ENCODE measurements around the gene SLU7.

The SLU7 gene

DNA sequence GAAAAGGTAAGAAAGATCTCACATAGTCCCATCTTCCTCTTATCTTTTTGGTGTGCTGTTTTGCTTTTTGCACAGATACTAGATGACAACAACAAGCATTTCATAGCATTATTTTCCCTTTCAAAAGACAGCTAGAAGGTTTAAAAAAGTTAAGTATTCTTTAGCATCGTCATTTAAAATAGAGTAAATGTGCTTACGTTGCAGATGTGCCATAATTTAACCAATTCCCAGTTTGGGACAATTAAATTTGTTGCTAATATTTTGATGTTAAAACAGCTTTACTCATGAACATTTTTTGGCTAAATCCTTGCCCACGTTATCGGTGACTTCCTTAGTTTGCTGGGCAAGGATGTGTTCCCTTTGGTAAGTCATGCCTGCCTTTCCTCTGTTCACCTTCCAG, 44.3 kb upstream of the SLU7 start:
- H3K4me3 ChIP-seq (ENCODE audit: low read length in 2 of 2): no peak overlapping the region
- no peak overlapping the region for H3K14ac ChIP-seq (ENCODE audit: low read length)
- H2BK5ac ChIP-seq (ENCODE audit: low read length): no peak overlapping the region
- H3K9me3 ChIP-seq (replicated peaks in 1 of 2; ENCODE audit: control insufficient read depth in 2 of 2, insufficient read depth in 1 of 2, low read depth in 1 of 2, low read length in 2 of 2): peaks cover 0 to 4% of the 10 kb centered on the region in 2 donors
- H3K36me3 ChIP-seq (replicated peaks in 1 of 2; ENCODE audit: control insufficient read depth in 2 of 2, insufficient read depth in 2 of 2, low read length in 2 of 2): no peaks in the 10 kb centered on the region
- no peak overlapping the region for H3K27ac ChIP-seq (replicated peaks; ENCODE audit: low read length)
- H3K4me2 ChIP-seq (ENCODE audit: insufficient read depth, low read length, poor library complexity, severe bottlenecking): no peak overlapping the region
- H3K9ac ChIP-seq (ENCODE audit: low read depth, low read length, poor library complexity): no peak overlapping the region
- H3K4me1 ChIP-seq (ENCODE audit: control insufficient read depth in 2 of 2, insufficient read depth in 1 of 2, low read depth in 1 of 2, low read length in 2 of 2): no peaks in the 10 kb centered on the region
- H2AFZ ChIP-seq (ENCODE audit: low read length): no peak overlapping the region
- H4K91ac ChIP-seq (ENCODE audit: low read depth, low read length, poor library complexity): no peak overlapping the region
- H3K4ac ChIP-seq (ENCODE audit: low read length): no peak overlapping the region
- DNase-seq (ENCODE audit: low spot score): no peak
- no peak overlapping the region for H2BK12ac ChIP-seq (ENCODE audit: low read length)
- H2BK120ac ChIP-seq (ENCODE audit: low read depth, low read length): no peak overlapping the region
- no CpG with 5 or more reads among the region's 4 CpGs for WGBS, 2 donors (ENCODE audit: extremely low coverage in 2 of 2, insufficient read length in 2 of 2, insufficient replicate concordance in 1 of 2)
- no peaks in the 10 kb centered on the region for H3K79me1 ChIP-seq (ENCODE audit: low read depth, low read length)
- no peak overlapping the region for H3K18ac ChIP-seq (ENCODE audit: low read length)
- no peak overlapping the region for H2AK5ac ChIP-seq (ENCODE audit: low read depth, low read length)
- H3K23ac ChIP-seq (ENCODE audit: low read depth, low read length, poor library complexity): no peak overlapping the region
- no peak overlapping the region for H4K8ac ChIP-seq (ENCODE audit: low read depth, low read length)
- H2BK15ac ChIP-seq (ENCODE audit: low read length): no peak overlapping the region
- H3K27me3 ChIP-seq (ENCODE audit: control insufficient read depth in 3 of 3, insufficient read depth in 3 of 3, low read depth in 1 of 3, low read length in 3 of 3): no peaks in the 10 kb centered on the region

GRCh38 chr5:160462167-160462566, 43.3 kb upstream of the SLU7 start:
- H2AK5ac ChIP-seq (ENCODE audit: low read depth, low read length): no peak overlapping the region
- H3K9ac ChIP-seq (ENCODE audit: low read depth, low read length, poor library complexity): no peak overlapping the region
- no peak overlapping the region for H3K14ac ChIP-seq (ENCODE audit: low read length)
- no peak overlapping the region for H2BK12ac ChIP-seq (ENCODE audit: low read length)
- H3K4me2 ChIP-seq (ENCODE audit: insufficient read depth, low read length, poor library complexity, severe bottlenecking): no peak overlapping the region
- H2BK120ac ChIP-seq (ENCODE audit: low read depth, low read length): no peak overlapping the region
- no peak overlapping the region for H2BK15ac ChIP-seq (ENCODE audit: low read length)
- H3K36me3 ChIP-seq (replicated peaks in 1 of 2; ENCODE audit: control insufficient read depth in 2 of 2, insufficient read depth in 2 of 2, low read length in 2 of 2): no peaks in the 10 kb centered on the region
- H2AFZ ChIP-seq (ENCODE audit: low read length): no peak overlapping the region
- peaks cover 0 to 4% of the 10 kb centered on the region in 2 donors for H3K9me3 ChIP-seq (replicated peaks in 1 of 2; ENCODE audit: control insufficient read depth in 2 of 2, insufficient read depth in 1 of 2, low read depth in 1 of 2, low read length in 2 of 2)
- H4K8ac ChIP-seq (ENCODE audit: low read depth, low read length): no peak overlapping the region
- H3K4me1 ChIP-seq (ENCODE audit: control insufficient read depth in 2 of 2, insufficient read depth in 1 of 2, low read depth in 1 of 2, low read length in 2 of 2): no peaks in the 10 kb centered on the region
- H4K91ac ChIP-seq (ENCODE audit: low read depth, low read length, poor library complexity): no peak overlapping the region
- WGBS, 2 donors (ENCODE audit: extremely low coverage in 2 of 2, insufficient read length in 2 of 2, insufficient replicate concordance in 1 of 2): no CpG with 5 or more reads among the region's 2 CpGs
- no peaks in the 10 kb centered on the region for H3K79me1 ChIP-seq (ENCODE audit: low read depth, low read length)
- no peaks in the 10 kb centered on the region for H3K27me3 ChIP-seq (ENCODE audit: control insufficient read depth in 3 of 3, insufficient read depth in 3 of 3, low read depth in 1 of 3, low read length in 3 of 3)
- H3K23ac ChIP-seq (ENCODE audit: low read depth, low read length, poor library complexity): no peak overlapping the region
- no peak overlapping the region for H2BK5ac ChIP-seq (ENCODE audit: low read length)
- DNase-seq (ENCODE audit: low spot score): no peak
- no peak overlapping the region for H3K27ac ChIP-seq (replicated peaks; ENCODE audit: low read length)
- H3K18ac ChIP-seq (ENCODE audit: low read length): no peak overlapping the region
- no peak overlapping the region for H3K4me3 ChIP-seq (ENCODE audit: low read length in 2 of 2)
- H3K4ac ChIP-seq (ENCODE audit: low read length): no peak overlapping the region

DNA sequence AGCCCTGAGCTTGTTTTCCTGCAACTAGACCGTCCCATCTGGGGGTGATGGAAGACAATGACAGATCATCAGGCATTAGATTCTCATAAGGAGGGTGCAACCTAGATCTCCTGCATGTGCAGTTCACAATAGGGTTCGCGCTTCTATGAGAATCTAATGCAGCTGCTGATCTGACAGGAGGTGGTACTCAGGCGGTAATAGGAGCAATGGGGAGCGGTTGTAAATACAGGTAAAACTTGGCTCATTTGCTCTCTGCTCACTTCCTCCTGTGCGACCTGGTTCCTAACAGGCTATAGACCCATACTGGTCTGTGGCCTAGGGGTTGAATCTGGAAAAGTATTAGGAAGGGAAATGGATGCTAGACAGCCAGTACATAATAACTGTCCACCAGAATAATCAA, 42.5 kb upstream of the SLU7 start:
- H3K18ac ChIP-seq (ENCODE audit: low read length): no peak overlapping the region
- H3K4me3 ChIP-seq (ENCODE audit: low read length in 2 of 2): no peak overlapping the region
- H2BK5ac ChIP-seq (ENCODE audit: low read length): no peak overlapping the region
- H2AK5ac ChIP-seq (ENCODE audit: low read depth, low read length): no peak overlapping the region
- no peak for DNase-seq (ENCODE audit: low spot score)
- H2BK15ac ChIP-seq (ENCODE audit: low read length): no peak overlapping the region
- H3K4me1 ChIP-seq (ENCODE audit: control insufficient read depth in 2 of 2, insufficient read depth in 1 of 2, low read depth in 1 of 2, low read length in 2 of 2): no peaks in the 10 kb centered on the region
- no peak overlapping the region for H3K4ac ChIP-seq (ENCODE audit: low read length)
- H3K27ac ChIP-seq (replicated peaks; ENCODE audit: low read length): no peak overlapping the region
- WGBS, 2 donors (ENCODE audit: extremely low coverage in 2 of 2, insufficient read length in 2 of 2, insufficient replicate concordance in 1 of 2): no CpG with 5 or more reads among the region's 6 CpGs
- no peak overlapping the region for H4K8ac ChIP-seq (ENCODE audit: low read depth, low read length)
- no peaks in the 10 kb centered on the region for H3K36me3 ChIP-seq (replicated peaks in 1 of 2; ENCODE audit: control insufficient read depth in 2 of 2, insufficient read depth in 2 of 2, low read length in 2 of 2)
- no peak overlapping the region for H2BK120ac ChIP-seq (ENCODE audit: low read depth, low read length)
- no peaks in the 10 kb centered on the region for H3K79me1 ChIP-seq (ENCODE audit: low read depth, low read length)
- H2AFZ ChIP-seq (ENCODE audit: low read length): no peak overlapping the region
- H2BK12ac ChIP-seq (ENCODE audit: low read length): no peak overlapping the region
- H3K14ac ChIP-seq (ENCODE audit: low read length): no peak overlapping the region
- no peak overlapping the region for H3K4me2 ChIP-seq (ENCODE audit: insufficient read depth, low read length, poor library complexity, severe bottlenecking)
- H3K23ac ChIP-seq (ENCODE audit: low read depth, low read length, poor library complexity): no peak overlapping the region
- H3K9ac ChIP-seq (ENCODE audit: low read depth, low read length, poor library complexity): no peak overlapping the region
- H3K27me3 ChIP-seq (ENCODE audit: control insufficient read depth in 3 of 3, insufficient read depth in 3 of 3, low read depth in 1 of 3, low read length in 3 of 3): no peaks in the 10 kb centered on the region
- peaks cover 0 to 4% of the 10 kb centered on the region in 2 donors for H3K9me3 ChIP-seq (replicated peaks in 1 of 2; ENCODE audit: control insufficient read depth in 2 of 2, insufficient read depth in 1 of 2, low read depth in 1 of 2, low read length in 2 of 2)
- H4K91ac ChIP-seq (ENCODE audit: low read depth, low read length, poor library complexity): no peak overlapping the region

DNA sequence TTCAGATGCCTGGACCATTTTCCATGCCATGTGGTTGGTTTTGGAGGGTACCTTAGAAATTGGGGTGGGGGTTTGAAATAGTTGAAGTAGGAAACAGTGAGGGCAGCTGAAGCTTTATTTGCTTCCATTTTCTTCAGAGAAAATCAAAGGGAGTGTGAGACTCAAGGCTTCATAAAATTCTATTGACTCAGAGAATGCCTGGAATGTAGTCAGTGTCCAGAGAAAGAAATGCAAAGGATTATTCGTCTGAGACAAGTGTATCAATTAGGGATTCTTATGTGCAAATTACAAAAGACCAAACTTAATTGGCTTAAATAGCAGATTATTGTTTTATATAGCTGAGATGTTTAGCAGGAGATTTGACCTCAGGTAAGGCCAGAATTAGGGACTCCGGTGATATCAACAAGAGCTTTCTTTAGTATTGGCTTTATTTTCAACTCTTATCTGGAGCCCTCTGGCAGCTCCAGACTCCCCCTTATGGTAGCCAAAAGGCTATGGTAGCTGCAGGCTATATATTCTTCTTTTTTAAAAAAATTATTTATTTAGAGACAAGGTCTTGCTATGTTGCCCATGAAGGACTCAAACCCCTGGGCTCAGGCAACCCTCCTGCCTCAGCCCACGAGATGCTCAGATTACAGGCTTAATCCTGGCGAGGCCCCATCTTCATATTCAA, 41.6 kb upstream of the SLU7 start:
- no peaks in the 10 kb centered on the region for H3K27me3 ChIP-seq (ENCODE audit: control insufficient read depth in 3 of 3, insufficient read depth in 3 of 3, low read depth in 1 of 3, low read length in 3 of 3)
- H3K4me3 ChIP-seq (ENCODE audit: low read length in 2 of 2): no peak overlapping the region
- H2BK12ac ChIP-seq (ENCODE audit: low read length): no peak overlapping the region
- H2AK5ac ChIP-seq (ENCODE audit: low read depth, low read length): no peak overlapping the region
- H3K4me2 ChIP-seq (ENCODE audit: insufficient read depth, low read length, poor library complexity, severe bottlenecking): no peak overlapping the region
- DNase-seq (ENCODE audit: low spot score): peak; percentile 24
- H3K14ac ChIP-seq (ENCODE audit: low read length): no peak overlapping the region
- no peak overlapping the region for H2BK5ac ChIP-seq (ENCODE audit: low read length)
- no CpG with 5 or more reads among the region's 4 CpGs for WGBS, 2 donors (ENCODE audit: extremely low coverage in 2 of 2, insufficient read length in 2 of 2, insufficient replicate concordance in 1 of 2)
- H3K4ac ChIP-seq (ENCODE audit: low read length): no peak overlapping the region
- H3K18ac ChIP-seq (ENCODE audit: low read length): no peak overlapping the region
- no peak overlapping the region for H2BK15ac ChIP-seq (ENCODE audit: low read length)
- H3K9ac ChIP-seq (ENCODE audit: low read depth, low read length, poor library complexity): no peak overlapping the region
- H2AFZ ChIP-seq (ENCODE audit: low read length): no peak overlapping the region
- no peak overlapping the region for H2BK120ac ChIP-seq (ENCODE audit: low read depth, low read length)
- H4K8ac ChIP-seq (ENCODE audit: low read depth, low read length): no peak overlapping the region
- H3K9me3 ChIP-seq (replicated peaks in 1 of 2; ENCODE audit: control insufficient read depth in 2 of 2, insufficient read depth in 1 of 2, low read depth in 1 of 2, low read length in 2 of 2): peaks cover 0 to 4% of the 10 kb centered on the region in 2 donors
- no peak overlapping the region for H3K27ac ChIP-seq (replicated peaks; ENCODE audit: low read length)
- H4K91ac ChIP-seq (ENCODE audit: low read depth, low read length, poor library complexity): no peak overlapping the region
- no peaks in the 10 kb centered on the region for H3K4me1 ChIP-seq (ENCODE audit: control insufficient read depth in 2 of 2, insufficient read depth in 1 of 2, low read depth in 1 of 2, low read length in 2 of 2)
- no peak overlapping the region for H3K23ac ChIP-seq (ENCODE audit: low read depth, low read length, poor library complexity)
- no peaks in the 10 kb centered on the region for H3K79me1 ChIP-seq (ENCODE audit: low read depth, low read length)
- H3K36me3 ChIP-seq (replicated peaks in 1 of 2; ENCODE audit: control insufficient read depth in 2 of 2, insufficient read depth in 2 of 2, low read length in 2 of 2): no peaks in the 10 kb centered on the region
